ENCODE results near the gene DOCK11. TPM values are rescaled to one million over a fixed set of nuclear protein-coding genes. Genes with fewer than 3 reads are reported as not detected.
"Not testable (repeated sequence)": the region's sequence is repeated elsewhere in the genome, so short reads cannot be mapped to it uniquely, and the experiment has no call there.

Gene DOCK11
- total RNA-seq, 2 donors from 2014 or later, result 41.6 to 44.9 TPM

GRCh38 chrX:118666521-118666920 is 170.9 kb downstream of the DOCK11 start:
- ATAC-seq (no peak), DNase-seq (ENCODE audit: low spot score in 2 of 2) (no peak)
- H3K36me3 Mint-ChIP-seq, result peaks cover 0 to 6% of the 10 kb centered on the region in 2 donors
- H3K27ac Mint-ChIP-seq, result no peak overlapping the region
- no peaks in the 10 kb centered on the region for H3K9me3 Mint-ChIP-seq

GRCh38 chrX:118669435-118669834 is 173.8 kb downstream of the DOCK11 start:
- Mint-ChIP-seq H3K36me3 (peaks cover 0 to 6% of the 10 kb centered on the region in 2 donors), H3K27ac (peak overlapping the region; percentile 6 to 76), H3K9me3 (no peaks in the 10 kb centered on the region)
- no peak for DNase-seq (ENCODE audit: low spot score in 2 of 2)
- ATAC-seq, result no peak

GRCh38 chrX:118675326-118675965 is 179.8 kb downstream of the DOCK11 start:
- DNase-seq (ENCODE audit: low spot score in 2 of 2), result no peak
- ATAC-seq, result no peak
- Mint-ChIP-seq H3K27ac (no peak overlapping the region), H3K9me3 (no peaks in the 10 kb centered on the region), H3K36me3 (no peaks in the 10 kb centered on the region)

DNA sequence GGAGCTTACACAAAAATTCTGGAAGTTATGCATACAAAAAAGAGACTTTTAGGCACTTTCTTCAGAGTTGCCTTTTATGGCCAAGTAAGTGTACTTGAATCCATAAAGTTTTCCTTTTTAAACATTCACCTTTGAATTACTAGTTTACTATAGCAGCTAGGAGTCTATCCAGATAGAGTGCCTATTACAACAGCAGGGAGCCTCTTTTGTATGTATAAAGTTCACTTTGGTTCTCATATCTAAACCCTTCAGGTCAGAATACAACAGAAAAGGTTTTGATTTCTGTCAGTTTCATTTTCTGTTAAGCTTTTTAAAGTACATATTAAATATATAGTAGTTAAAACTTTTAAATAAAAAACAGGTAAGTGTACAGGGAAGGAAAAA is 180.3 kb downstream of the DOCK11 start:
- no peaks in the 10 kb centered on the region for H3K9me3 Mint-ChIP-seq
- no peak overlapping the region for H3K27ac Mint-ChIP-seq
- no peaks in the 10 kb centered on the region for H3K36me3 Mint-ChIP-seq

GRCh38 chrX:118677318-118677717 is 181.7 kb downstream of the DOCK11 start:
- H3K9me3 Mint-ChIP-seq, result no peaks in the 10 kb centered on the region
- no peak for ATAC-seq
- no peak overlapping the region for H3K27ac Mint-ChIP-seq
- DNase-seq (ENCODE audit: low spot score in 2 of 2), result no peak
- H3K36me3 Mint-ChIP-seq, result no peaks in the 10 kb centered on the region

More for the DNA sequence above, 180.3 kb downstream of the DOCK11 start:
- DNase-seq (ENCODE audit: low spot score in 2 of 2) (no peak), ATAC-seq (peak in 1 of 2 donors; percentile 46)

GRCh38 chrX:118679290-118679689 is 183.7 kb downstream of the DOCK11 start:
- no peak for ATAC-seq
- no peak for DNase-seq (ENCODE audit: low spot score in 2 of 2)
- no peaks in the 10 kb centered on the region for H3K9me3 Mint-ChIP-seq
- no peak overlapping the region for H3K27ac Mint-ChIP-seq
- no peaks in the 10 kb centered on the region for H3K36me3 Mint-ChIP-seq

DNA sequence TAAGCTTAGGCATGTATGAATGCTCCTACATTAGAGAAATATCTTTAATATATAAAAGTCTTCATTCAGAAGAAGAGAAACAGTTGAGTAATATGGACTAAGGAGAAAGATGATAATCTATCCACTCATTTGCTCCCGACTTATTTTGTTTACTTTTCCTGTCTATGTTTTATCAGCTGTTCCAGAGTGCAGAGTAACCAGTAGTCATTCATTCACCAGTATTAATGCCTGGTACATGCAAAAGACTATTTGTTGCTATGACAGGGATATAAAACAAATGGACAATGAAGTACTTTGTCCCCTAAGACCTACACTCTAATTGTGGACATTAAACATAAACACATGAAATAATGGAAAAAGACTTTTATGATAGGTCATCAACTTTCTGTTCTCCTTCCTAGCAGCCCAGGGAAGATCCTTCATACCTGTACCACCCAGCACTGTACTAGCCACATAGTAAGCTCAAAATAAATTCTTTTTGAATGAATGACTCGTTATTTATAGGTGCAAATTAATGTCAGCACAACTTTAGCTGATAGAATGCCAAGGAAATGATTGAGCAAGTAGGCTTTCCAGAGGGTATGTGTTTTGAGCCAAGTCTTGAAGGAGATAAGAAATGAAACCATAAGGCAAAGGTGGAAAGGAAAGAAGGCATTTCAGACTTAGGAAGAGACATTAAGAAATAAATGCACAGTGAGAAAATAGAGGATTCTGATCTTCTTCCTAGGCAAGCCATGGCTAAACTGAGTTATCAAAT is 186.8 kb downstream of the DOCK11 start:
- H3K27ac Mint-ChIP-seq, result no peak overlapping the region
- H3K9me3 Mint-ChIP-seq, result no peaks in the 10 kb centered on the region
- ATAC-seq (no peak), DNase-seq (ENCODE audit: low spot score in 2 of 2) (no peak)
- H3K36me3 Mint-ChIP-seq, result no peaks in the 10 kb centered on the region

GRCh38 chrX:118685393-118685792 is 189.8 kb downstream of the DOCK11 start:
- ATAC-seq (no peak), DNase-seq (ENCODE audit: low spot score in 2 of 2) (no peak)
- Mint-ChIP-seq H3K36me3 (peaks cover 0 to 8% of the 10 kb centered on the region in 2 donors), H3K27ac (no peak overlapping the region), H3K9me3 (peaks cover 0 to 3% of the 10 kb centered on the region in 2 donors)

DNA sequence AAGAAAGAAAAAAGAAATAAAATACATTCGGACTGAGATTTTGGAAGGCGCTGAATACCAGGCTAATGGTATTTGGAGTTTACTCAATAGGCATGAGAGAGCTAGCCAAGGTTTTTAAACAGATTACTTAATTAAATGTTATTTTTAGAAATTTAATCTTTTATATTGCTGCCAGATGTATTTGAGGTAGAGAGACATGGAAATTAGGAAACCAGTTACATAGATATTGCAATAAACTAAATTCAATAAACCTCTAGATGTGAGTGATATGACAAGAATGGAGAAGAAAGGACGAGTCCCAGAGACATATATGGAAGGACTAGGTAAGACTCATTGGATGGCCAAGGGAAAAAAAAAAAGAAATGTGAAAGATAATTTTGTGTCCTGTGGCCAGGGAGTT is 193.3 kb downstream of the DOCK11 start:
- H3K36me3 Mint-ChIP-seq, result peaks cover 0 to 8% of the 10 kb centered on the region in 2 donors
- peaks cover 0 to 3% of the 10 kb centered on the region in 2 donors for H3K9me3 Mint-ChIP-seq
- no peak for DNase-seq (ENCODE audit: low spot score in 2 of 2)
- no peak for ATAC-seq
- peak overlapping the region in 1 of 2 donors; percentile 74 for H3K27ac Mint-ChIP-seq

DNA sequence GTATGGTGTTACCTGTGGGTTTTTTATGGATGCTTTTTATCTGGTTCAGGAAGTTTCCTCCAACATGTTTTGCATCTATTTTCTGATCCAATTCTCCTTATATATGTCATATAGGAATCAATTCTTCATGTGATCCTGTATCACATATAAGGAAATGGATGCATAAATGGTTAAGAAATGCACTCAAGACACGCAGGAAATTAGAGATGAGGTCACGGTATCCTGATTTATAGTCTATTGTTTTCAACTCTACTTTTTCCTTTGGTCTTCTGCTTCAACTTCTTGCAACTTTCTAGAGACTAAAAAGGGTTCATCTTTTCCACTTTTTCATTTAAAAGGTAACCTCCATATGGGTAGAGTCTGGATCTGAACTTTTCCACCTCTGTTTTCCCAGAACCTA is 198.2 kb downstream of the DOCK11 start:
- Mint-ChIP-seq H3K27ac (no peak overlapping the region), H3K36me3 (no peaks in the 10 kb centered on the region), H3K9me3 (no peaks in the 10 kb centered on the region)
- DNase-seq (ENCODE audit: low spot score in 2 of 2), result no peak
- ATAC-seq, result no peak

DNA sequence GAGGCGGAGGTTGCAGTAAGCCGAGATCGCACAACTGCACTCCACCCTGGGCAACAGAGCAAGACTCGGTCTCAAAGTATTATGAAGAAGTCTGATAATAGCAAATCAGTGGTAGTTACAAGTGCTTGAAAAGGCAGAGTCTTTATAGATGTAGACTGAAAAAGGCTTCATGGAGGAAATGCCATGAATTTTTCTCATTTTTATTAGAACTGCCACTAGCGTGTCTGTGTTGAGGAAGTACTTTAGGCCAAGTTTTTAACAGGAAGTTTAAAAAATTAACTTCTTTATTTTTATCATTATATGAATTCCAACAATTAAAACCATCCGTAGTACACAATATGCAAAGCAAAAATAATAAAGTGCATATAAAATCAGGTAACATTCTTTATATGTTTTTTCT is 199.0 kb downstream of the DOCK11 start:
- ATAC-seq (no peak), DNase-seq (ENCODE audit: low spot score in 2 of 2) (no peak)
- no peak overlapping the region for H3K27ac Mint-ChIP-seq
- H3K36me3 Mint-ChIP-seq, result no peaks in the 10 kb centered on the region
- H3K9me3 Mint-ChIP-seq, result no peaks in the 10 kb centered on the region

- ATAC-seq (no peak), DNase-seq (ENCODE audit: low spot score in 2 of 2) (no peak)
- Mint-ChIP-seq H3K36me3 (no peaks in the 10 kb centered on the region), H3K27ac (peak overlapping the region in 1 of 2 donors; percentile 45), H3K9me3 (no peaks in the 10 kb centered on the region)
Measured at GRCh38 chrX:118698516-118699170, 203.0 kb downstream of the DOCK11 start.

GRCh38 chrX:118702741-118703140 is 207.1 kb downstream of the DOCK11 start:
- Mint-ChIP-seq H3K9me3 (no peaks in the 10 kb centered on the region), H3K36me3 (no peaks in the 10 kb centered on the region), H3K27ac (no peak overlapping the region)
- ATAC-seq (no peak), DNase-seq (ENCODE audit: low spot score in 2 of 2) (no peak)

GRCh38 chrX:118706681-118707080 is 211.1 kb downstream of the DOCK11 start:
- no peaks in the 10 kb centered on the region for H3K36me3 Mint-ChIP-seq
- ATAC-seq, result no peak

GRCh38 chrX:118714521-118714920 is 218.9 kb downstream of the DOCK11 start:
- ATAC-seq, result no peak
- H3K27ac Mint-ChIP-seq, result no peak overlapping the region
- H3K36me3 Mint-ChIP-seq, result no peaks in the 10 kb centered on the region
- H3K9me3 Mint-ChIP-seq, result no peaks in the 10 kb centered on the region
- DNase-seq (ENCODE audit: low spot score in 2 of 2), result no peak

More at GRCh38 chrX:118706681-118707080, 211.1 kb downstream of the DOCK11 start:
- no peaks in the 10 kb centered on the region for H3K9me3 Mint-ChIP-seq
- H3K27ac Mint-ChIP-seq, result no peak overlapping the region
- no peak for DNase-seq (ENCODE audit: low spot score in 2 of 2)

GRCh38 chrX:118715917-118716316 is 220.3 kb downstream of the DOCK11 start:
- H3K27ac Mint-ChIP-seq; DNase-seq (ENCODE audit: low spot score in 2 of 2); ATAC-seq; H3K36me3 Mint-ChIP-seq; H3K9me3 Mint-ChIP-seq: not testable (repeated sequence)

DNA sequence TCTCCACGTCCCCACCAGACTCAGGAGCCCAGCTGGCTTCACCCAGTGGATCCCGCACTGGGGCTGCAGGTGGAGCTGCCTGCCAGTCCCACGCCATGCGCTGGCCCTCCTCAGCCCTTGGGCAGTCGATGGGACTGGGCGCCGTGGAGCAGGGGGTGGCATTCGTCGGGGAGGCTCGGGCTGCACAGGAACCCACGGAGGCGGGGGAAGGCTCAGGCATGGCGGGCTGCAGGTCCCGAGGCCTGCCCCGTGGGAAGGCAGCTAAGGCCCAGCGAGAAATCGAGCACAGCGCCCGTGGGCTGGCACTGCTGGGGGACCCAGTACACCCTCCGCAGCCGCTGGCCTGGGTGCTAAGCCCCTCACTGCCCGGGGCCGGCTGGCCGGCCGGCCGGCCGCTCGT is 221.2 kb downstream of the DOCK11 start:
- H3K9me3 Mint-ChIP-seq; DNase-seq (ENCODE audit: low spot score in 2 of 2); H3K36me3 Mint-ChIP-seq; ATAC-seq; H3K27ac Mint-ChIP-seq: not testable (repeated sequence)
